SH-SY5Y (cell line): ENCODE results near the gene RAB40C.

Experiments used
- GATA2 ChIP-seq: IDR thresholded peaks from 2 replicates; pipeline ENCODE4 v1.6.1; 2011; ENCODE audit warnings: mild to moderate bottlenecking, low read depth, low read length
- GATA3 ChIP-seq: IDR thresholded peaks from 2 replicates; pipeline ENCODE4 v1.6.1; 2011; ENCODE audit warnings: low read depth, mild to moderate bottlenecking, low read length, moderate library complexity

RAB40C gene

DNA sequence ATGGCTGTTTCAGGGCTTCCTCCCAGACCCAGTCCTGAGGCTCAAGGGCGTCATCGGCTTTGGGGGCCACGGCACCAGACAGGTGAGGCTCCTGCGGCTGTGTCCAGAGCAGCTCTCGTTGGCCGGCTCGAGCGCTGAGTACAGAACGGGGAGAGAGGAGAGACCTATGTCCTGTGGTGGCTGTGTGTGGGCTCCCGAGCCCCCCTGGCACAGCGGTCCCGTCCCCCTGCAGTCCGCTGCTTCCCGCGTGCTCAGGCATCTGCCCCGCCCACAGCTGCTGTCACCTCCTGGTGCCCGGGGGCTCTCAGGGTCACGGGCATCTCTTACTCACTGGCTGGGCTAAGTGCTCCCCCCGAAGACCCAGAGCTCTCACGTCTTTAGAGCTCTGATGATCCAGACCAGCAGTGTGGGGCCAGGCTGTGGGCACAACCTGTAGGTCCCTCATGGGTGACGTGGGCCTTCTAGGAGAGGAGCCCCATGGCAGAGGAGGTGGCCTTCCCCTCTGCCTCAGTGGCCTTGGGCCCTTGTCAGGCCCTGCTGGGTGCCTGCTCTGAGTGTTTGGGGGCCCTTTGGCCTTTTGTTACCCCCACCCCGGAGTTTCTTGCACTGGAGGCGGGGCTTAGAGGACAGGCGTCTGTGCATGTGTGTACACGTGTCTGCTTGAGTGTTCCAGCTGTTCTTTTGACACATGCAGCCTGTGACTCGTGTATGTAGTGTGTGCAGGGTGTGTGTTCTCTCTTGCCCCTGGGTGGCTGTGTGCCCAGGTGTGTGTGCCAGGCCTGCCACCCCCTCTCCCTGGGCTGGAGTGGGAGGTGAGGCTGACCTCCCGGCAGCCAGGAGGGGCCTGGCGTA, 62.8 kb downstream of the RAB40C start:
- TF ChIP-seq GATA2, result no peak
- TF ChIP-seq GATA3, result no peak

DNA sequence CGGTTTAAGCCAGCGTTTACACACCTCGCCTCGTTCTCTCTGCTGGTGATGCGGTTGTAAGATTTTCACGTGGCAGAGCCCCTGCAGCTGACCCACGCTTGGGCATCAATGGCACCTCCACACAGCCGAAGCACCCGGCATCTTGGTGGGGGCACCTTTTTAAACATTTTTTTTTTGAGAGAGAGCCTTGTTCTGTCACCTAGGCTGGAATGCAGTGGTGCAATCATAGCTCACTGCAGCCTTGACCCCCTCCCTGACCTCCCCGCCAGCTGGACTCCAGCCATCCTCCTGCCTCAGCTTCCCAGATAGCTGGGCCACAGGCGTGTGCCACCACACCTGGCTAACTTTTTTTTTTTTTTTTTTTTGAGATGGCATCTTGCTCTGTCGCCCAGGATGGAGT, 64.2 kb downstream of the RAB40C start:
- no peak for TF ChIP-seq GATA3
- no peak for TF ChIP-seq GATA2

DNA sequence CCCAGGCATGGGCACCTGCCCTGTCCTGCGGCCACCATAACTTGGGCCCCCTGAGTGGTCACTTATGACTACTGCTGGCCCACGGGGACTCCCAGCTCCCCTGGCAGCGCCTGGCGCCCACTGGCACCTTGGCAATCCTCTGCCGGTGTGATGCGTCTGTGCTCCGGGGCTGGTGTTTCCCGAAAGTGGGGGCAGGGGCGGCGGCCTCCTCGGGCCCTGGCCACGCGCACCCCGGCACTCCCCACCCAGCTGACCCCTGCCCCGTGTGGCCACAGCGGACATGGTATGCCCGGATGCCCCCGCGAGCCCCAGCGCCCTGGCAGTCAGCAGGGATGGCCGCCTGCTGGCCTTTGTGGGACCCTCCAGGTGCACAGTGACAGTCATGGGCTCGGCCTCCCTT, 67.6 kb downstream of the RAB40C start:
- TF ChIP-seq GATA3, result no peak
- TF ChIP-seq GATA2, result no peak

DNA sequence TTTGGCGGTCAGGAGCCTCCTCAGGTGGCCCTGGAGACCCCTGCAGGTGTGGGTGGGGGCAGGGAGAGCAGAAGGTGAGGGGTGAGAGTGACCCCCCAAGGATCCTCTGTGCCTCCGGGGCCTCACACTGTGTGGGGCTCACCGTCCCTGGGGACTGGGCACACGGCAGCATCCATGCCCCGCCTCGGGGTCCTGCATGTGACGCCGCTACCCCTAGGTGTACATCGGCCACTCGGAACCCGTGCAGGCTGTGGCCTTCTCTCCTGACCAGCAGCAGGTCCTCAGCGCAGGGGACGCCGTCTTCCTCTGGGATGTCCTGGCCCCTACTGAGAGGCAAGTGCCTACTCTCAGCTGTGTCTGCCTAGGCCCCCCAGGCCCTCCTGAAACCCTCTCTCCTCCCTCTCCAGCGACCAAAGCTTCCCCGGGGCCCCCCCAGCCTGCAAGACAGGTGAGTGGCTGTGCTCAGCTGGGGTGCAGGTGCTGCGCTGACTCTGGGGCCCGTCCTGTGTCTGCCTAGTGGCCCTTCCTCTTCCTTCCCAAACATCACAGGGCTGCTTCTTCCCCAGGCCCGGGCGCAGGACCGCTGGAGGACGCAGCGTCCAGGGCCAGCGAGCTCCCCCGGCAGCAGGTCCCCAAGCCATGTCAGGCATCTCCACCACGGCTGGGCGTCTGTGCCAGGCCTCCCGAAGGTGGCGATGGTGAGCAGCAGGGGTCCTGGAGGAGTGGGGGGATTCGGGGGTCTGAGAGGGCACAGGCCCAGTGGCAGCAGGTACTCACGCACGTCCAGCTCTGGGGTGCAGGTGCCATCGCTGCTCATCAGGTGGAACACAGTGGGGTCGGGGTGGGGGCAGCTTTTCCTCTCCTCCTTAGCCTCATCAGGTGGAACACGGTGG, 69.1 kb downstream of the RAB40C start:
- TF ChIP-seq GATA3 (no peak), GATA2 (no peak)

DNA sequence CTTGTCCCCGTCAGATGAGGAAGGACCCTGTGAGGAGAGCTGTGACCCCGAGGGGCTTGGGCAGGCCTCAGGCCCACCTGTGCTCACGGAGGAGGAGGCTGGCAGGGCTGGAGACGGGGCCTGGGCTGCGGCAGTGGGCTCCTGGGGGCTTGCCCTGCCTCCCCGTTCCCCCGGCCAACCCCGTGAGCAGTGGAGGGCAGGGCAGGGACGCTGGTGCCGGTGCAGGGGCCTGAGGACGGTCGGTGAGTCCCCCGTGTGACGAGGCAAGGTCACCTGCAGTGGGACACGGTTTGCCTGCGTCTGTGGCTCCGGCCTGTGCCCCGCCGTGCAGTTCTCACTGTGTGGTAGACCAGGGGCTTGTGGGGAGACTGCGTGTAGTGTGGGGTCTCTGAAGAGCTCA, 69.8 kb downstream of the RAB40C start:
- TF ChIP-seq GATA2, result no peak
- TF ChIP-seq GATA3, result no peak

DNA sequence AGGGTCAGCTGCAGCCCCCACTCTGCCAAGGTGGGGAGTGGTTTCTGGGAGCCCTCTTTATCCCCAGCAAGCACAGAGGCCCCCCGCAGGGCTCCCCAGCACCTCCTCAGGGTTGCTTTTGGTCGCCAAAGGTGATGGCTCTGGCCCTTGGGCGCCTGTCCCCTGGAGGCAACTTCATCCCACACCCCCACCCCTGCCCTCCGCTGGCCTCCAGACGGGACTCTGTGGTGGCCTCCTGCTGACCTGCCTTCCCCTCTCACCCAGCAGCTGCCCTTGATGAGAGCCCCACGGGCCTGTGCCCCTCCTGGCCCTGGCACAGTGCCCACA, 70.2 kb downstream of the RAB40C start:
- TF ChIP-seq GATA3 (no peak), GATA2 (no peak)

DNA sequence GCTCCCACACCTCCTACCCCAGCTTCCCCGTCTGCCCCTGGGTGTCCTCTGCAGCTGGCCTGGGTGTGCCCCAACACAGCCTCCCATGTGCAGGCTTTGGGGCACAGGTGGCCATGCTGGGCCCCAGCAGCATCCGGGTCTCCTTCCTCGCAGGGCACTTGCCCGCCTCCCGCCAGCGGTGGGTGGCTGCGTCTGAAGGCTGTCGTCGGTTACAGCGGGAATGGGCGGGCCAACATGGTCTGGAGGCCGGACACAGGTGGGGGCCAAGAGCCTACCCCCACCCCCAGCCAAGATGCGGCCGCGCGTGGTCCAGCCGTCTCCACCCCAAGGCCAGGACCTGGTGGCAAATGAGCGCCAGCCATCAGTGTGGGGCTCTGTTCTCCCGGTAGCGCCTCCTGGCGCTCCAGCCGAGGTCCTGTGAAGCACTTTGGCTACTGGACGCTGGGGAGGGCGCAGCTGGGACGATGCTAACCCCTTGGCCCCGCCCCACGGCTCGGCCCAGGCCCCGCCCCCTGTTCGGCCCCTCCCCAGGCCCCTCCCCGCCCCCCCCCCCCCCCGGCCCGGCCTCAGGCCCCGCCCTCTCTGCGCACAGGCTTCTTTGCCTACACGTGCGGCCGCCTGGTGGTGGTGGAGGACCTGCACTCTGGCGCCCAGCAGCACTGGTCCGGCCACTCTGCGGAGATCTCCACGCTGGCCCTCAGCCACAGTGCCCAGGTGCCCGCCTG, 70.8 kb downstream of the RAB40C start:
- TF ChIP-seq GATA3, result no peak
- TF ChIP-seq GATA2, result no peak

DNA sequence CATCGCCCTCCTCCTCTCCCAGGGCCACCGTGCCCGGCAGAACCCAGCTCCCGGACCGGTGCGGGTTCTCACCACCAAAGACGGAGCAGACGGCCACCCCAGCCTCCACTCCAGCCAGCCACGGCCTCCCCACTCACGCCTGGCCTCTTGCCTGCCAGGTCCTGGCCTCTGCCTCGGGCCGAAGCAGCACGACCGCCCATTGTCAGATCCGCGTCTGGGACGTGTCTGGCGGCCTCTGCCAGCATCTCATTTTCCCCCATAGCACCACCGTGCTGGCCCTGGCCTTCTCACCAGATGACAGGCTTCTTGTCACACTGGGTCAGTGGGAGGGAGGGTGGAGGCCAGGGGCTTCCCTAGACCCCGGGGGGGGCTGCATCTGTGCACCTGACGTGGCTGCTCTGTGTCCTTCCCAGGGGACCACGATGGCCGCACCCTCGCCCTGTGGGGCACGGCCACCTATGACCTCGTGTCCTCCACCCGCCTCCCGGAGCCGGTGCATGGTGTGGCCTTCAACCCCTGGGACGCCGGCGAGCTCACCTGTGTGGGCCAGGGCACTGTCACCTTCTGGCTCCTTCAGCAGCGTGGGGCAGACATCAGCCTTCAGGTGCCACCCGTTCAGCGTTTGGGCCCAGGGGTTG, 71.4 kb downstream of the RAB40C start:
- TF ChIP-seq GATA2, result no peak
- TF ChIP-seq GATA3, result no peak

DNA sequence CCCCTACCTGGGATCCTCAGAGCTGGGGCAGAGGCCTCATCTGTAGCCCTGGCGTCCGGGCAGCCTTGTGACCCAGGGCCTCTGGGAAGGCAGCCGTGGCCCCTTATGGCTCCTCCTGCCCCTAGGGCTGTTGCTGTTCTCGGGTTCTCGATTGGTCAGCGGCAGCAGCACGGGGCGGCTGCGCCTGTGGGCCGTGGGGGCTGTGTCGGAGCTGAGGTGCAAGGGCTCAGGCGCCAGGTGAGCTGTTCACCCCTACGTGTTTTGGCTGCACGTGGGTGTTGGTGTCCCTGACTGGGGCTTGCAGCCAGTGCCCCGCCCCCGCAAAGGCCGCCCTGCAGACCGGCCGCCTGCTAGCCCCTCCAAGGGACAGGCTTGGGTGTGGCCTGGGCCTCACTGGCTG, 72.2 kb downstream of the RAB40C start:
- no peak for TF ChIP-seq GATA2
- TF ChIP-seq GATA3, result no peak

DNA sequence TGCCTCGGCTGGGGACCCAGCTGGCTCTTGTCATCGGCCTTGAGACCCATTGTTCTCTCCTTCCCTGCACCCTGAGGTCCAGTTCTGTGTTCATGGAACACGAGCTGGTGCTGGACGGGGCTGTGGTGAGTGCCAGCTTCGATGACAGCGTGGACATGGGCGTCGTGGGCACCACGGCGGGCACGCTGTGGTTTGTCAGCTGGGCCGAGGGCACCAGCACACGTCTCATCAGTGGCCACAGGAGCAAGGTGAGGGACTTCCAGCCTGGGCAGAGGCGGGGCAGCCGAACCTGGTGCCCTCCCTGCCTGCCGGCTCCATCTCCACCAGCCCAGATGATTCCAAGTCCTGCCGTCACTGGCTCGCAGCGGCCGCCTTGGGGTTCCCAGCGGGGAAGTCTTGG, 72.7 kb downstream of the RAB40C start:
- no peak for TF ChIP-seq GATA3
- no peak for TF ChIP-seq GATA2

DNA sequence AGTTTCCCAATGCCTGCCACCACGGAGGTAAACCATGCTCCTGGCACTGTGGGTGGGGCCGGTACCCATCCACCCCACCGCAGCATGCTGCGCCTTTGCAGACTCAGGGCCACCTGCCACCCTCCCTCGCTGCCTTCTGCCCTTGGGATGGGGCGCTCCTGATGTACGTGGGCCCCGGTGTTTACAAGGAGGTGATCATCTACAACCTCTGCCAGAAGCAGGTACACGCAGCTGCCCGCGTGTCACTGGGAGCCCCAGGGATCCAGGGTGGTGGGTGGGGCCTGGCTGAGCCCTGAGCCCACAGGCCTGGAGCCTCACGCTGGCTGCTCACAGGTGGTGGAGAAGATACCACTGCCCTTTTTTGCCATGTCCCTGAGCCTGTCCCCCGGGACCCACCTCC, 76.7 kb downstream of the RAB40C start:
- TF ChIP-seq GATA2, result no peak
- TF ChIP-seq GATA3, result no peak

DNA sequence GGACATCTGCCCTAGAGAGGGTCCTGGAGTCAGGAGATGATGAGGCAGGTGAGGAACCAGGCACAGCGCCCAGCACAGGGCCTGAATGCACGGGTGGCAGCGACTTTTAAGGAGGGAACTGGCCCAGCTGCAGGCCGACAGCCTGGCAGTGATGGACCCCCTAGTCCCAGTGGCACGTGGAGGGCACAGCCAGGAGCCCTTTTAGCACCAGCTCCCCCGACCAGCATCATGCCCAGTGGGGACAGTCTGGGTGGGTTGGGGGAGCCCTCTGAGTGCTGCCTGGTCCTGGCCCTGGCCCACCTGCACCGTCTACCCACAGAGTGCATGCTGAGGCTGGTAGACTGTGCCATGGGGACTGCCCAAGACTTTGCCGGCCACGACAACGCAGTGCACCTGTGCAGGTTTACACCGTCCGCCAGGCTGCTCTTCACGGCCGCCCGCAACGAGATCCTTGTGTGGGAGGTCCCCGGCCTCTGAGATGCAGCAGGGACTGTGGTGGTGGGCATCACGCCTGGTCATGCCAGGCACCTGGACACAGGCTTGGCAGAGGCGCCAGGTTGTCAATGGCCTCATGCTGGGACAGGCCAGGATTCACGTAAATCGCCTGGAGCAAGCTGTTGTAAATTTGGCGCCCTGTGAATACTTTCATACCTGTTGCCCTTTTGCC, 77.4 kb downstream of the RAB40C start:
- TF ChIP-seq GATA2 (no peak), GATA3 (no peak)

DNA sequence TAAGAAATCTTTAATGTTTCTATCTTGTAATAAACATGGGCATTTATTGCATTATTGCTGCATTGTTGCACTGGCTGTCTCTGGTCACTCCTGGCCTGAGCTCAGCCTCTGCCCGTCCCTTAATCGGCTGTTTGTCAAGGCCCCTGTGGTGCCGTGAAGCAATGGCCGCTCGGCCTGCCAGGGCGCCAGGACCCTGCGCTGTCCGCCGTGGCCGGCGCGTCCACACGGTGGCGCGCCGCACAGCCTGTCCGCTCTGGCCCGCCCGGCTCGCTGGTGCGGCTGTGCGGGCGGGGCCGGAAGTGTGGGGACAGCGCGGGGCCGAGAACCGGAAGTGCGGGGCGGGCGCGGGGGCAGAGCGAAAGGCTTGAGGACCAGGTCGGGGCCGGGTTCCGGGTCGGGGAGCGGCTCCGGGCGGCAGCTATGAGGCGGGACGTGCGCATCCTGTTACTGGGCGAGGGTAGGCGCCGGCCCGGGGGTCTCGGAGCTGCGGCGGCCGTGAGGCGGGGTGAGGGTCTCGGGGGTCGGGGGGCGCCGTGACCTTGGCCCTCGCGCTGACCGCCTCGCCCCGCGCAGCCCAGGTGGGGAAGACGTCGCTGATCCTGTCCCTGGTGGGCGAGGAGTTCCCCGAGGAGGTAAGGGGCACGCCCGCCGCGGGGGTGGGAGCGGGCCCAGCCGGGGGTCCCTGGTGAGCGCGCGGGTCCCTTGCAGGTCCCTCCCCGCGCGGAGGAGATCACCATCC, 78.1 kb downstream of the RAB40C start, which contains the start of gene RHOT2:
Gene RHOT2 (plus strand): TSS at position 353 of the 739 bp plus-strand sequence. CDS start 68 bp downstream, at position 421.
- no peak for TF ChIP-seq GATA2
- TF ChIP-seq GATA3, result no peak
